Ovary (tissue), 9 donors: ENCODE measurements around the gene SDK1. TPM values are rescaled to one million over a fixed set of nuclear protein-coding genes. Genes with fewer than 3 reads are reported as not detected.

Source experiments
- DNase-seq, 5 donors: peaks; one replicate each; pipeline ENCODE4 v3.0.0-alpha.2; 2019 to 2020
- H3K27ac ChIP-seq, 2 donors: fragments of 200-600 bp; one replicate each; pipeline versions ENCODE4 v1.5.1 to v1.8.0; 2019 to 2022
- H3K27me3 ChIP-seq: fragments of 200-600 bp; one replicate; pipeline ENCODE4 v1.8.0; 2022
- H3K36me3 ChIP-seq: fragments of 200-600 bp; sonication (generic); one replicate; pipeline ENCODE4 v1.5.1; 2019
- H3K4me1 ChIP-seq: one replicate; pipeline ENCODE4 v1.8.1; 2013; ENCODE audit warnings: mild to moderate bottlenecking, moderate library complexity; ENCODE audit not compliant: insufficient read depth
- H3K4me3 ChIP-seq: fragments of 200-600 bp; sonication (generic); one replicate; pipeline ENCODE4 v1.5.1; 2017
- H3K9me3 ChIP-seq, 2 donors: fragments of 200-600 bp in 1 of 2; sonication (generic) in 1 of 2; one replicate each; pipeline versions ENCODE4 v1.5.1 to v1.8.1; 2013 to 2019; ENCODE audit warnings: mild to moderate bottlenecking in 1 of 2, moderate library complexity in 1 of 2
- EP300 ChIP-seq: sonication (generic); formaldehyde crosslinking; IDR thresholded peaks from one replicate; pipeline ENCODE4 v1.6.1; 2017; ENCODE audit warnings: antibody characterized with exemption
- POLR2A ChIP-seq: fragments of 450-650 bp; IDR thresholded peaks from one replicate; pipeline ENCODE4 v1.6.1; 2017; ENCODE audit warnings: antibody characterized with exemption, mild to moderate bottlenecking, moderate library complexity
- WGBS, 3 donors: extraction: QIAGEN DNeasy Blood & Tissue Kit in 1 of 3; methylation state at CpG; one replicate each; pipeline versions ENCODE4 v1.1.5 to v1.1.7; 2013 to 2017; 5-methylcytosine and 5-hydroxymethylcytosine counted together
- intact Hi-C, 4 donors: fragments of 100-400 bp; cut with DNase I; formaldehyde crosslinking; loops; one replicate each; pipeline versions ENCODE4 v1.11.0 to v1.15.1; 2022 to 2023
- polyA plus RNA-seq, 2 donors: library from polyadenylated mRNA; stranded (reverse); fragments of 200-250 nt in 1 of 2; fragments of 350-450 nt in 1 of 2; fragmentation: Illumina TruSeq in 1 of 2; extraction: RNeasy Lipid Tissue Mini Kit (QIAGEN cat#74804) in 1 of 2; gene quantifications; one replicate each; pipeline ENCODE4 v1.2.3, GENCODE V29; 2013 to 2014
- total RNA-seq, 7 donors: library from RNA; depleted of rRNA in 2 of 7; stranded (reverse); fragments of >200 nt in 2 of 7; fragmentation: NEBNext Ultra II Directional in 3 of 7; extraction: Animal tissue kit (Norgen Biotek cat#: 25700) in 3 of 7; gene quantifications; one replicate each; pipeline versions ENCODE4 v1.1.0 to v1.2.4, GENCODE V29; 2016 to 2023
- TF ChIP-seq, protein P1 (sequence below), 3 donors: fragments of 450-650 bp in 2 of 3; fragments of 200-600 bp in 1 of 3; IDR thresholded peaks; one replicate each; pipeline versions ENCODE4 v1.5.1 to v1.8.0; 2016 to 2022; ENCODE audit warnings: antibody characterized with exemption in 3 of 3, mild to moderate bottlenecking in 1 of 3
- donor health status: DM: no; HTN: no; CAD: no; lungs with moderate emphysema.
- donor health status: DM: no; HTN: no; CAD: no.
- donor health status: Bipolar disorder and iron deficiency.
- donor health status: DM: yes; HTN: yes; CAD: no.
- donor health status: DM: no; HTN: no; CAD: no.
- donor health status: DM: yes; HTN: yes; CAD: no.

The SDK1 gene
- total and polyA plus RNA-seq, 9 donors = 1.2 to 13.3 (median 4.4) TPM

DNA sequence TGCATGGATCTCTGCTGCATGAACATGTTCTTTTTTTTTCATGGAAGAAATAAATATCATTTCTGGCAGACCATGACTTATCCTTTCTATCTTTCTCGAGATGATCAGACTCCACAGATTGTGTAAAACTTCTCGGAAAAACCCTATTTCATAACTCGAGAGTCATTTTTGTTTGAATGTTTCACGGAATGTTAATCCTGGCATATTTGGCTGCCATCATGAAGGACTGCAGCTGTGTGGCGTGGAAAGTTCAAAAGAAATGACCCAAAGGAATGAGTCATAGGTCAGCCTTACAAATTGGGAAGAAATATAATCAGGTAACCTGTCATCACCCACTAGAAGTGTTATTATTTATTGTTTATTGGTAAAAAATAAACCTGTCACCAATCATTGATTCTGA lies 566.8 kb downstream of the SDK1 start:
- no peak overlapping the region for H3K27ac ChIP-seq
- H3K4me3 ChIP-seq = no peak overlapping the region
- no peaks in the 10 kb centered on the region for H3K27me3 ChIP-seq
- no peaks in the 10 kb centered on the region for H3K4me1 ChIP-seq
- no peaks in the 10 kb centered on the region for H3K36me3 ChIP-seq
- WGBS, 3 donors = 32 to 58% (median 51%) methylated on average over 5 of the region's 5 CpGs
- H3K9me3 ChIP-seq = no peaks in the 10 kb centered on the region
- DNase-seq = no peak
- intact Hi-C loops = no loop called here
- TF ChIP-seq EP300 (no peak), POLR2A (no peak)
- TF ChIP-seq, protein P1, sequence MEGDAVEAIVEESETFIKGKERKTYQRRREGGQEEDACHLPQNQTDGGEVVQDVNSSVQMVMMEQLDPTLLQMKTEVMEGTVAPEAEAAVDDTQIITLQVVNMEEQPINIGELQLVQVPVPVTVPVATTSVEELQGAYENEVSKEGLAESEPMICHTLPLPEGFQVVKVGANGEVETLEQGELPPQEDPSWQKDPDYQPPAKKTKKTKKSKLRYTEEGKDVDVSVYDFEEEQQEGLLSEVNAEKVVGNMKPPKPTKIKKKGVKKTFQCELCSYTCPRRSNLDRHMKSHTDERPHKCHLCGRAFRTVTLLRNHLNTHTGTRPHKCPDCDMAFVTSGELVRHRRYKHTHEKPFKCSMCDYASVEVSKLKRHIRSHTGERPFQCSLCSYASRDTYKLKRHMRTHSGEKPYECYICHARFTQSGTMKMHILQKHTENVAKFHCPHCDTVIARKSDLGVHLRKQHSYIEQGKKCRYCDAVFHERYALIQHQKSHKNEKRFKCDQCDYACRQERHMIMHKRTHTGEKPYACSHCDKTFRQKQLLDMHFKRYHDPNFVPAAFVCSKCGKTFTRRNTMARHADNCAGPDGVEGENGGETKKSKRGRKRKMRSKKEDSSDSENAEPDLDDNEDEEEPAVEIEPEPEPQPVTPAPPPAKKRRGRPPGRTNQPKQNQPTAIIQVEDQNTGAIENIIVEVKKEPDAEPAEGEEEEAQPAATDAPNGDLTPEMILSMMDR (IDR thresholded peaks at IDR 0.05) = no peak

DNA sequence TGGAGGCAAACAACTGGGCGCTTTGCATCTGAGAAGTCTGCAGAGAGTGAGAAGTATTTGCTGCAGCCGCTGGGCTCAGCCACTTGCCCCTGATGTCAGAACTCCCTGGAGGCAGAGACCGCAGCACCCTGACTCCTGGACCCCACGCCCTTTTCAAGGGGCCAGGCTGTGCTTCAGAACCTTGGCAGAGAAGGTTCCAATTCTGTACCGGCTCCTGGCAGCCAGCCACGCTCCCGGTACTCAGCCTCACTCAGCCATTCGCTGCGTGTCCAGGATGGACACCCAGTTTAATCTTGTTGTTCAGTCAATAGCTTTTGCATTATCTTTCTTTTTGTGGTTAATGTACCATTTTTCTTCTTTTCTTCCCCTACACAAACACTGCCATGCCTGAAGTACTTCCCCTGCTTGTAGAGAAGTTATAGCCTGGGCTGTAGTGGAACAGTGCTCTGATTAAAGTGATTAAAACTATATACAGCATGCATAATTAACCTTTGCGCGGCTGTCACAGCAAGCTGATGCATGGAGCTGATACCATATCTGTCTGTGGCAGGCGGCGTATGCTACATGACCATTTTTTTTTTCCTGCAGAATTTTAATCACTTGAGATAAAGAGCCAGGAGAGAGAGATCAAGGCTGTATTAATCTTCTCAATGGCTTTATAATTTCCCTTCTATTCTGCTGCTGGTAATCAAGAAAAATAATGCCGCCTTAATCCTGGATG lies 578.5 kb downstream of the SDK1 start:
- WGBS, 3 donors = 26 to 51% (median 33%) methylated on average over 14 of the region's 14 CpGs
- DNase-seq = no peak
- H3K9me3 ChIP-seq = no peaks in the 10 kb centered on the region
- TF ChIP-seq EP300 (no peak), POLR2A (no peak)
- TF ChIP-seq, protein P1 (IDR thresholded peaks at IDR 0.05) = no peak
- H3K36me3 ChIP-seq = no peaks in the 10 kb centered on the region
- H3K4me1 ChIP-seq = no peaks in the 10 kb centered on the region
- intact Hi-C loops = no loop called here
- H3K27ac ChIP-seq = no peak overlapping the region
- H3K27me3 ChIP-seq = no peaks in the 10 kb centered on the region
- no peak overlapping the region for H3K4me3 ChIP-seq

DNA sequence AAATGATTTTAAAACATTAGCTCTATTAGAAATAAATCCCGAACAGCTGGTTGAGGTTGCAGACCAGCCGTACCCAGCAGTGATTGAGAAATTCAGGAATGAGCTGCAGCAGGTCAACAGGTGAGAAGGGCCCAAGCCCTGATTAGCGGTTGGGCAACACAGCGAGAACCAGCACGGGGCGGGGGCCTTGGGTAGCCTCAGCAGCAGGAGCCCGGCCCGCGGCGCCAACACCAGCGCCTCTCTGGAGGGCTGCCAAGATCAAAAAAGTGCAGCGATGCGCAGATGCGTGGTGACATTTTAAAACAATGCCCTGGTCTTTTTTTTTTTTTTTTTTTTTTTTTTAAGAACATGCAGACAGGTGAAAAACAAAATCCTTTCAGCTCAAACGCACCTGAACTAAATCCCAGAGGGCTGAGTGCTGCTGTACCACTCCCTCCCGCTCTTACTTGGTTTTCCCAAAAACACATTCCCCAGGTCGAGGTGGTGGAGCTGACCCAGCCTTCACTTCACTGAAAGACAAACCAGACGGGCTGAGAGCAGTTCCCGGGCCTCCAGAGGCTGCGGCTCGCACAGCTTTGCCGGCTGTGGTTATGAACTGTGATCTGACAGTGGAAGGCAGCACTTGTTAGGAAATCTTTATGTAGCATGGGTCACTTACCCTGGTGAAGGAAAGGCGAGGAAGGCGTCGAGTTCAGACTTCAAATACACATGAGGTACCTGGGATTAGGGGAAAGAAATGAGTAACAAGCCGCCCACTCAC lies 579.4 kb downstream of the SDK1 start:
- Histone ChIP-seq H3K9me3 (no peaks in the 10 kb centered on the region), H3K27me3 (no peaks in the 10 kb centered on the region), H3K36me3 (no peaks in the 10 kb centered on the region), H3K27ac (no peak overlapping the region), H3K4me1 (no peaks in the 10 kb centered on the region), H3K4me3 (no peak overlapping the region)
- TF ChIP-seq, protein P1 (IDR thresholded peaks at IDR 0.05) = no peak
- TF ChIP-seq POLR2A = no peak
- TF ChIP-seq EP300 = no peak
- no peak for DNase-seq
- 63 to 87% (median 79%) methylated on average over 26 of the region's 26 CpGs for WGBS, 3 donors
- intact Hi-C loops = no loop called here

DNA sequence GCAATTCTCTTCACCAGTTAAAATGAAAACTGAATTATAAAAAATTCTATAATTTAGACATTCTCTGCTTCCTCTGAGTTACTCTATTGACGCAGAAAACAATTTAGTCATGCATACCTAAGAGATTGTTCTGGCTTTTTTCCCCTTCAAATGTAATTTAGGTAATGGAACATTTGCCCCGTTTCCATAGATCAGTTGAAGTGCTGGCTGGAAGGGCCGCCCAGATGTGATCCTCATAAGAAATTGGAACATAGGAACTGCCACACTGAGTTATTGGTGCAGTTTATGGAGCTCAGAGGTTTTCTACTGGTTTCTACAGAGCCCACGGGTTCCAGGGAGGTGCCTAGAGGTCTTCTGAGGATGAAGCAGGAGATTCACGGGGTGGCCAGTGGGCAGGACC lies 581.7 kb downstream of the SDK1 start:
- 82 to 93% (median 87%) methylated on average over 5 of the region's 5 CpGs for WGBS, 3 donors
- H3K27ac ChIP-seq = no peak overlapping the region
- TF ChIP-seq POLR2A (no peak), EP300 (no peak)
- TF ChIP-seq, protein P1 (IDR thresholded peaks at IDR 0.05) = no peak
- no peaks in the 10 kb centered on the region for H3K27me3 ChIP-seq
- no peaks in the 10 kb centered on the region for H3K9me3 ChIP-seq
- no peak overlapping the region for H3K4me3 ChIP-seq
- intact Hi-C loops = no loop called here
- no peaks in the 10 kb centered on the region for H3K4me1 ChIP-seq
- H3K36me3 ChIP-seq = no peaks in the 10 kb centered on the region
- DNase-seq = no peak
